HG02852 (cell line): ENCODE measurements around the gene RGS7.
"Not testable (repeated sequence)": the region's sequence is repeated elsewhere in the genome, so short reads cannot be mapped to it uniquely, and the experiment has no call there.

ENCODE experiments used
- ATAC-seq: cut with Tn5 transposase; IDR thresholded peaks from one replicate; pipeline ENCODE4 v1.9.1; 2021; ENCODE audit warnings: mild to moderate bottlenecking, moderate library complexity; ENCODE audit not compliant: unreplicated experiment

The RGS7 gene

GRCh38 chr1:241332037-241332409, 25.0 kb downstream of the RGS7 start:
- no peak for ATAC-seq

- ATAC-seq = no peak
Observed at GRCh38 chr1:241331328-241332036, 25.5 kb downstream of the RGS7 start.

GRCh38 chr1:241330619-241331327, 26.2 kb downstream of the RGS7 start:
- peak; percentile 58 for ATAC-seq

GRCh38 chr1:241325456-241325855, 31.5 kb downstream of the RGS7 start:
- ATAC-seq = no peak

GRCh38 chr1:241323514-241324195, 33.4 kb downstream of the RGS7 start:
- no peak for ATAC-seq

- no peak for ATAC-seq
Observed at GRCh38 chr1:241317676-241318075, 39.3 kb downstream of the RGS7 start.

GRCh38 chr1:241316372-241316771, 40.6 kb downstream of the RGS7 start:
- ATAC-seq = no peak

GRCh38 chr1:241311056-241311746, 45.8 kb downstream of the RGS7 start:
- ATAC-seq = no peak

GRCh38 chr1:241310451-241310850, 46.6 kb downstream of the RGS7 start:
- no peak for ATAC-seq

GRCh38 chr1:241309651-241310050, 47.4 kb downstream of the RGS7 start:
- no peak for ATAC-seq

- ATAC-seq = no peak
Observed at GRCh38 chr1:241308471-241308870, 48.5 kb downstream of the RGS7 start.

- no peak for ATAC-seq
Observed at GRCh38 chr1:241308011-241308410, 49.0 kb downstream of the RGS7 start.

GRCh38 chr1:241306125-241306790, 50.7 kb downstream of the RGS7 start:
- ATAC-seq = no peak

GRCh38 chr1:241302024-241302423, 55.0 kb downstream of the RGS7 start:
- not testable (repeated sequence) for ATAC-seq

- ATAC-seq = no peak
Observed at GRCh38 chr1:241299347-241299746, 57.7 kb downstream of the RGS7 start.

GRCh38 chr1:241292973-241293372, 64.0 kb downstream of the RGS7 start:
- ATAC-seq = no peak

- ATAC-seq = not testable (repeated sequence)
Observed at GRCh38 chr1:241291548-241291947, 65.5 kb downstream of the RGS7 start.

GRCh38 chr1:241286486-241286885, 70.5 kb downstream of the RGS7 start:
- ATAC-seq = no peak

GRCh38 chr1:241276391-241276790, 80.6 kb downstream of the RGS7 start:
- no peak for ATAC-seq

- ATAC-seq = no peak
Observed at GRCh38 chr1:241275981-241276380, 81.0 kb downstream of the RGS7 start.

GRCh38 chr1:241275226-241275625, 81.8 kb downstream of the RGS7 start:
- no peak for ATAC-seq
